GM18951 (cell line): Measurements from ENCODE around the gene EOLA2.
"Not testable (repeated sequence)": the region's sequence is repeated elsewhere in the genome, so short reads cannot be mapped to it uniquely, and the experiment has no call there.

Experiments used
- POLR2A ChIP-seq: IDR thresholded peaks from 4 replicates; pipeline ENCODE4 v1.6.1; 2011; ENCODE audit warnings: mild to moderate bottlenecking; ENCODE audit not compliant: insufficient read length, insufficient read depth; ENCODE audit errors: extremely low read depth
- in situ Hi-C: fragments of 300-500 bp; cut with MboI; formaldehyde crosslinking; loops from one replicate; pipeline ENCODE4 v1.12.0; 2022; ENCODE audit warnings: low sequenced_read_pairs, mixed read lengths, inconsistent platforms; ENCODE audit not compliant: unreplicated experiment

Gene EOLA2

GRCh38 chrX:149916745-149917392, 21.4 kb downstream of the EOLA2 start:
- in situ Hi-C loops = no loop called here
- TF ChIP-seq POLR2A = no peak

GRCh38 chrX:149910178-149910695, 28.1 kb downstream of the EOLA2 start:
- in situ Hi-C loops = no loop called here
- TF ChIP-seq POLR2A = no peak

GRCh38 chrX:149909324-149910177, 28.7 kb downstream of the EOLA2 start:
- in situ Hi-C loops = no loop called here
- TF ChIP-seq POLR2A = no peak

- in situ Hi-C loops = no loop called here
- TF ChIP-seq POLR2A = no peak
These were observed 29.6 kb downstream of the EOLA2 start for GRCh38 chrX:149908727-149909126.

- TF ChIP-seq POLR2A = no peak
- in situ Hi-C loops = no loop called here
These were observed 30.0 kb downstream of the EOLA2 start for GRCh38 chrX:149908308-149908707.

GRCh38 chrX:149903889-149904748, 34.2 kb downstream of the EOLA2 start:
- no peak for TF ChIP-seq POLR2A
- in situ Hi-C loops = no loop called here

- TF ChIP-seq POLR2A = no peak
- in situ Hi-C loops = no loop called here
These were observed 39.7 kb downstream of the EOLA2 start for GRCh38 chrX:149898554-149898953.

- in situ Hi-C loops = not testable (repeated sequence)
These were observed 47.5 kb downstream of the EOLA2 start for GRCh38 chrX:149890828-149891227.
